NCI-H1105 (cell line): ENCODE data around the gene C18orf54.

ENCODE experiments used
- DNase-seq: peaks from one replicate; lab custom pipeline; 2025; lab: John Stamatoyannopoulos, UW

The C18orf54 gene

DNA sequence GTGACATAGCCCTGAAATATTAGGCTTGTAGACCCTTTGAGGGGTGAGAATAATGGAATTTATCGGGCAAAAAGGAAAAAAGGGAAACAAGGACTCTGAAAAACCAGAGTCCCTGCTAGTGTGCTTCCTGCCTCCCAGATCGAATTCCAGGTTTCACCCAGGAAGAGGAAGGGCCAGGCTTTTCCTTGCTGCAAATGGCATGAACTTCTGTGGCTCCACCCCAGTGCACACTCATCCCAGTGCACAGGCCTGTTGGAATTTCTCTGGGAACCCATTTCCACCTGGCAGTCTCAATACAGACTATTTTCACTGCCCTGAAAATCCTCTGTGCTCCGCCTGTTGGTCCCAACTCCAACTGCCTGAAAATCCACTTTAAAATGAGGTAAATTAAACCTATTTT, 29.9 kb downstream of the C18orf54 start:
- DNase-seq: no peak

DNA sequence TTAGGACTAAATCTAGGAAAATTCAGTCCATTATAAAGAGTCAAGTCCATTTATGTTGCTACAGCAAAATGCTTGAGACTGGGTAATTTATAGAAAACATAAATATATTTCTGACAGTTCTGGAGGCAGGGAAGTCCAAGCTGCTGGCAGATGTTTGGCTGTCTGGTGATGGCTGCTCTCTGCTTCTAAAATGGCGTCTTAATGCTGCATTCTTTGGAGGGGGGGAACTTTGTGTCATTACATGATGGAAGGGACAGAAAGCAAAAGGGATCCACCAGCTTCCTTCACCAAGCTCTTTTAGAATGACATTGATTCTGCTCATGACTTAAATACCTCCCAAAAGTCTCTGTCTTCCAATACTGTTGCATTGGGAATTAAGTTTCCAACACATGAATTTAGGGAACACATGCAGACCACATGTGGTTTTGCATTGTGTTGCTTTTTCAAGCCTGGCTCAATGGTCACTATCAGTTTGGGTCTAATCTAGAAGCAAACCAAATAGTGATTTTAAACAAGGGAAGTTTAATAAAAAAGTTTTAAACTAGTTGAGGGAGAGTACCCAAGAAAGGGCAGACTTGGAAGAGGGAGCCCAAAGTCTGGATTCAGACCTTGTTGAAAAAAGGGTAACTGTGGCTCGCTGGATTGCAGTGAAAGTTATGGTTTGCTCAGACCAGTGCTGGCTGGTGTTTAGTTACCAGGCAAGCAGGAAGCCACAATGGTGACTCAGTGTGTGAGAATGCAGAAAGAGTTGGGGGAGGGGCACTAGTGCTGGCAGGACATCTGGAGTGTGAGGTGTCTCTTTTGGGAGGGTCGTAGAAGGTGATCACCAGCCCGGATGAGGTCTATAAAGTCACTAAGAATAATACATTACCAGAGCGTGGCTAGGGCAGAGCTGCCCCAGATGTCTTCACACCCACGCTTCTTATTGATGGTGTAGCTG, 30.8 kb downstream of the C18orf54 start:
- no peak for DNase-seq

DNA sequence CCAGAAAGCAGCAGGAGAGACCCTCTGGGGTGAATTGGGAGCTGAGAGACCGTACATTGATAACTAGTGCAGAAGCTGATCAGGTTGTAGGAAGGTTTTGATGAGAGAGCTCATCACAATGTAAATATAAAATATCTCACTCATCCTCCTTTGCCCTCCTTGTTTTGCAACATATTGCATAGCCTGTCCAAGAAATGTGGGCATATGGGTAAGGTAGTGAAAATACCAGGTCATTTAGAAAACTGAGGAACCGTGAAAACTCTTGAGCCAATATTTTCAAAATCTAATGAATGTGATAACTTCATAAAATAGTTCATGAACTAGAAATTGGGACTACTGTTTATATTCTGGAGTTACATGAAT, 31.4 kb downstream of the C18orf54 start:
- DNase-seq: no peak

DNA sequence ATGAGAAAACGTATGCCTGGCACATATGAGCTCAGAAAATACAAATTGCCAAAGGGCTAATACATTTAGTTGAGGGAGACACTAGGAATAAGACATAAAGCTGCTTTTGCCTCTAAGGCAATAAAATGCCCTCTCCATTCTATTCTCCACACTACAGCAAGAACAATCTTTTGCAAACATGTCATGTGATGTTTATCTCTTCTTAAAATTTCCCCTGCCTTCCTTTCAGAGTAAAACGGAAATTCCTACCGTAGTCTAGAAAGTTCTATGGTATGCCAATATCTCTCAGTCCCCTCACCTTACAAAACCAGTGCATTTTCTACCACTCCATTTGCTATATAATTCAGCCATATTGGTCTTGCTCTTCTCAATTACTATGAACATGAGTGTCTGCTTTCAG, 33.1 kb downstream of the C18orf54 start:
- DNase-seq: no peak

DNA sequence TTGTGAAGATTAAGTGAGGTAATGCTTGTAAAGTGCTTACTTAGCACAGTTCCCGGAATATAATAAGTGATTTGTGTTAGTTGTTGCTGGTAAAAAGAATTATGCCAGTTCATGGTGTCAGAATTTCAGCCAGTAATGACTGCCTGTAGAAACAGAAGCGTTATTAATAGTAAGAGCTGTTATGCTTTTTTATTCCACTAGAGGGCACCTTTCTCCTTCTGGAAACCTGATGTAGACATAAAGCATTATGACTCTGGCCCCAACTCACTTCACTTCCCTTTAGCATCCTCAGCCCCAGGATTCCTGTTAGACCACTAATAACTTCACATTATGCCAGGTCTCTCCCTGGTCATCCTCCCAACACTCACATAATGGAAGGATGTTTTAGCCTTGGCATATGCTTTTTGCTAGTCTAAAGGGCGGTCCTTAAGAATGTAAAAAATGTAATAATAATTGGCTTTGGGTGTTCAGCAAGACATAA, 34.9 kb downstream of the C18orf54 start:
- peak; percentile 67 for DNase-seq

DNA sequence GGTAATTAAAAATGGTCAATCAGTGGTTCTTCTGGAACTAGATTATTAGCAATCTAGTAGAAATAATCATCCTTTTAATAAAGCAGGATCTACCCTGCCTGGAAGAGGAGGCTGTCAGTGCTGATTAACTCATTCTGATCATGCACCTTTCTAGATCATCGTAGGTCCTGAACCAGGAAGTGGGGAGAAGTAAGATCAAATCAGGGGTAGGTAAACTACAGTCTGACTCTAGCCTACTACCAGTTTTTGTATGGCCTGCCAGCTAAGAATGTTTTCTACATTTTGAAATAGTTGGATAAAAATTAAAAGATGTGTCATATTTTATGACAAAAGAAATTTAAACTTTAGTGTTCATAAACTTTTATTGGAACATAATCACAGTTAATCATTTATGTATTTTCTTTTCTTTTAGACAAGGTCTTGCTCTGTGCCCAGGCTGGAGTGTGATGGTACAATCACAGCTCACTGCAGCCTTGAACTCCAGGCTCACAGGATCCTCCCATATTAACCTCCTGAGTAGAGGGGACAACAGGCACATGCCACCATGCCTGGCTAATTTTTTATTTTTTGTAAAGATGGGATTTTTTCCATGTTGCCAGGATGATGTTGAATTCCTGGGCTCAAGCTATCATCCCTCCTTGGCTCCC, 36.1 kb downstream of the C18orf54 start:
- no peak for DNase-seq

DNA sequence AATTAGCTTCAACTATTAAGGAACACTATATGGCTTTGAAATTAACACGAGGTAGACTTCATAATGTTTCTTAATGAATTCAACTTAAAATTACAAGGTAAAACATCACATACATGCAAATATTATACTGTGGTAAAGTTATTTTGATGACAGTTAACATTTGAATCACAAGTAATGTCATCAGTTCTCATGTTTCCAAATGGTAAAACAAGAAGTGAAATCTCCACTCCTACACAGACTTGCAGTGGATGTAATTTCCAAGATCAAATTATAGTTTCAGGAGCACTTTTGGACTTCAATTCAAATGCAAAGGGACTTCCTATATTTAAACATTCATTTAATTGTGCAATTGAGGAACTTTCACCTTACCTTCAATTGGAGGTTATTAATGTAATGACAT, 39.1 kb downstream of the C18orf54 start:
- no peak for DNase-seq

DNA sequence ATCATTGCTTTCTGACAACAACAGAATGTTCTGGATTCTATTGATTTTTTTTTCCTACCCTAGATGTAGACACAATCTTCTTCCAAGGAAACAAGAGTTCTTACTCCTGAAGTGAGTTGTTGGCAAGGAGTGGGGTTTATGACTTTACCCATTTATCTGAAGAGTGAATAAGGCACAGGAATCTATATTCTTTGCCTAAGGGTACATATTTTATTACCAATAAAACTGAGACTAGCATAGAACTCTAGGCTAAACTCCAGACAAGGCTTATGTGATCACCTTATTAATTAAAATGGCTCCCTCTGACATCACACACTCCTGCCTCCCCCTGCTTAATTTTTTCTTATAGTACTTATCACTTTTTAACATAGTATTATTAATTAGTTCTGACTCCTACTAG, 47.6 kb downstream of the C18orf54 start:
- DNase-seq: no peak

DNA sequence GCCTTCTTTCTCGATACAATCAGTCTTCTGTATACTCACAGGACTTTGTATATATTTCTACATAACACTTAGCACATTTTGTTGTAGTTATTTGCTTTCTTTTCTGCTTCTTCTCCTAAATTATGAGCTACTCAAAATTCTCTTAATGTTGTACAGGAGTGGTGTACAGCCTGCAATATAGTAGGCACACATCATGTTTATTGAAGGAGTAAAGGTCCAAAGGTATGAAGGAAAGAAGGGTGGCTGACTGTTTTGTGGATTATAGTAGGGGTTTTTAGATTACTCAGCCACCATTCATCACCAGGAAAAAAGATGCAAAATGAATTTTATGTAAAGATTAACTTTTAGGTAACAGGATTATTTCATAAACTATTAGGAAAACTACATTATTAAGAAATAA, 54.1 kb downstream of the C18orf54 start:
- no peak for DNase-seq

DNA sequence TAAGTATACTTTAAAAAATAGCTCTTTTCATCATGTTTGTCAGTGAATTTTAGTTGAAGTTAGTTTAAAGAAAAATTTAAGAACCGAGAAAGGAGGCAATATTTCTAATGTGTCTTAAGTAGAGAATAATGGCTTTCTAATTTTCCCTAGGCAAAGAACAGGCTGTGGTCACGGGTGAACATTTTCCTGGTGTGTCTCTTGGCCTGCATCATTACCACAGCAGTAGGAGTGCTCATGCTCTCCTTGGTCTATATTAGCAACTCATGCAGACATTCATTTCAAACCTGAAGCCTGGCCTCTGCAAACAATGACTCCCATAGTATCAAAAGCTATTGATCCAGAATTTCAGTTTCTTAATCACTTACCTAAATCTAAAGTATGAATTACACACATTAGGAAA, 57.4 kb downstream of the C18orf54 start:
- DNase-seq: no peak

DNA sequence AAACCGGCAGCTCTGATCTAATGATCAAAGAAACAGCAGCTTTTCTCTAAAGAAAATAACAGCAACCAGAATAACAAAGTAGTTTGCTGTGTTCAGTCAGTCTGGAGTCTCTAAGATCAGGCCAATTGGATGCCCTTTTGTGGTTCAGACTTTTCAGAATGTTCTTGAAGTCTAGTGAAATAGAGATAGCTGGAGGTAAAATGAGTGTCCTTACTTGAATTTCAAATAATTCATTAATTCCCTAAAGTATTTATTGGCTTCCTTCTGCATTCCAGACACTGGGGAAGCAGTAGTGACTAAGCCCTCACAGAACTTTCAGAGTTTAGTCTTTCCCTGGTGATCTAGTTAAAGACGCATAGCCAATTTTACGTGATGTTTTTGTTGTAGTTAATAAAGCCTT, 58.7 kb downstream of the C18orf54 start:
- no peak for DNase-seq

DNA sequence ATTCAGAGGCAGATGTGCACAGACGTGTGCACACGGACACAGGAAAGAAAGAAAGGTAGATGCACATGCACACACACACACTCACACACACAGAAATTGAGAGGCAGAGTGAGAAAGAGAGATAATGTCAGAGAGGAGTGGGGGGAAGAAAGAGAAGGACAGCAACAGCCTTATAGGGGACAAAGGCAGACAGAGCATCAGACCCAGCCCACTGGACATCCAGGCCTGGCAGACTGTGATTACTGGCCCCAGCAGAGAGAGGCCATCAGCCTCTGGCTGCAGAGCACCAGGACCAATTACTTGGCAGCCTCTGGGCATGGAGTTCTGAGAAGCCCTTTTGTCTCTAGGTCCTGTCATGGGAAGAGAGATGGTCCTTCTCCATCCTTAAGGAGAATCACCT, 66.1 kb downstream of the C18orf54 start:
- no peak for DNase-seq

DNA sequence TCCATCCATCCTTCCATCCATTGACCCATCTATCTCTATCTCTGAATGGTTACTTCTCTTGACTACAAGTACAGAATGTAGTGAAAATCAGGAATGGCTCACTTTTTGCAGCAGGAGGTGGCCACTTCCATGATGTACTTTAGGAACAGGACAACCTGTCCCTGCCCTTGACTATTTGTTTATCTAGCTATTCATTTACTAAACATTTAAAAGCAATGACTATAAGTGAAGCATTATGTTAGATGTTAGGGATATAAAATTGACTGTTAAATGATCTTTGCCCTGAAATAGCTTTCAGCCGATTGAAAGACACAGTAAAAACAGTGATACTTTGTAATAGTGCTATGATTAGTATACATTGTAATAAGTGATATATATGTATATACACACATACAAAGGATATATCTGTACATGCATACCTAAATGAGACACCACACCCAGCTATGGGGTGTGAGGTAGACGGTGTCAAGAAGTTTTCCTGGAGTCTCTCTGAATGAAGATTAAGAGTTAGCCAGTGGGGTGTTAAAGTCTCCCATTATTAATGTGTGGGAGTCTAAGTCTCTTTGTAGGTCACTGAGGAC, 68.5 kb downstream of the C18orf54 start:
- no peak for DNase-seq
